ENCODE data around the gene MYOM1.

The MYOM1 gene

DNA sequence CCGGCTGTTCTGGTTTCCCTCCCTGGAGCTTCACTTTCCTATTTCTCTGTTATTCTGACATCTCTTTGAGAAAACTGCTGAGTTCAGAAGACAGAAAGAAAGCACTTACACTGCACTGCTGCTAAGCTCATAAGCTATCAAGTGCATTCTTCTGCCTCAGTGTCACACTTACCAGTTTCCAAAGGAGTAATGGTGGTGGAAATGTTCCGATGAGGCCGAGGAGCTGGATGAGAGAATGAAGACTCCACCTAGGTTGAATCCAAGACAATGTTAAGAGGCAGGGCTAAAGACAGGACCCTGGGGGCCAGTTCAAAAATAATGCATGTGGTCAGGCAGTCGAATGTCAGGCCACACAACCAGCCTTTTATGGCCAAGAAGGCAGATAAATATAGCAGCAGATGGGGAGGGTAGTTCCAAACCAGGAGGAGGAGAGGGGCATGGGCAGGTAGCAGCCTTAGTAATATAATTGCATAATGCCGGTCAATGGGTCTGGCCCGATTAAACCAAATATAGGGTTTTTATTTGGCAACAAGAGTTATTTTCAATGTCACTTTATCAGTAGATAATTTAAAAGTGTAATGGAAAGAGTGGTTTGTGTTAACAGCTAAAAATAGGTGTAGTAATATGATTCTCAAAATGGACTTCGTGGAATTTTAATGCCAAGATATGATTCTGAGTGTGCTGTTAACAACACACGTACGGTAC lies at the start of gene MYOM1:
TSS of gene MYOM1 (minus strand) at position 338 of the 705 bp plus-strand sequence. CDS start 4,745 bp downstream, outside the sequence.
- DNase-seq: no peak

DNA sequence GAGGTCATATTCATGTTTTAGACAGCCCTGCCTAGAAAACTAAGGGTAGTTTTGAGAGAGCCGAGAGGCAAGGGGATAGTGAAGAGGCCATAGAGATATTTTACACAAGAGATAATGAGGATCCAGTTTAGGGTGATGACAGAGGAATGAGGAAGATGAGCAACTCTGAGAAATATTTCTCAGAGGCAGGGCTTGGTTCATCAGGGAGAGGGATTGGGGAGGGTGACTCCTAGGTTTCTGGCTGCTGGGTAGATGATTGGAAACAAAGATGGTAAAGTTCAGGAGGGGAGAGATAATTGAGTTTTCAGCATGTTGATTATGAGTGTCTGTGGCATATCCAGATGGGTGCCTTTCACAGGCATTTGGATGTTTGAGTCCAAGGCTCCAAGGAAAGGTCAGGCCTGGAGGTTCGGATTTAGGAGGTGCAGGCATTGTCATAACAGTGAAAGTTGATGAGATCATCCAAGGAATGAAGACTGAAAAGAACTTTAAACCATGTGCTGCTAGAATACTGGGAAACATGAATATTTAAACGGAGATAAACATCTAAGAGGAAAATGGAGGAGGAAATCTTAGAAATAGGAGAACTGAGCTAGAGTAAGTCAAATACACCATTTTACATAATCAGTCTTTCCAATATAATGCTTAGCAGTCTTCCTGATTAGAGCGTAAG lies 49.6 kb upstream of the MYOM1 start:
- no peak for DNase-seq

DNA sequence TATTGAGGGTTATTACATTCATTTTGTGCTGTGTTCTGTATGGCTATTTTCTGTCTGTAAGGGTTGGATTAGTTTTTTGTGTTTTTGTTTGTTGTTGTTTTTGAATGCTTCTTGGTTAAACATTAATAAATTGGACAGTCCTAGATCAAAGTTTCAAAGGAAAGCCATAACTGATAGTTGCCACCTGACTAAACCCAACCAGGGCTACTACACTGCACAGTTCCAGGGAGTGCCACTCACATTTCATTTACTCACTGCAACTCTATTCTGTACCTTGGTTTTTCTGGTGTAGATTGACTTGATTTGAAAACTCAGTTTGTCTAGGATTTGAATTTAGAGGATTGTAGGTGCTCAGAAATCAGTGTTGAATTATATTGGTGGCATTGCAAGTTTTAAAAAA lies 48.5 kb upstream of the MYOM1 start:
- no peak for DNase-seq

DNA sequence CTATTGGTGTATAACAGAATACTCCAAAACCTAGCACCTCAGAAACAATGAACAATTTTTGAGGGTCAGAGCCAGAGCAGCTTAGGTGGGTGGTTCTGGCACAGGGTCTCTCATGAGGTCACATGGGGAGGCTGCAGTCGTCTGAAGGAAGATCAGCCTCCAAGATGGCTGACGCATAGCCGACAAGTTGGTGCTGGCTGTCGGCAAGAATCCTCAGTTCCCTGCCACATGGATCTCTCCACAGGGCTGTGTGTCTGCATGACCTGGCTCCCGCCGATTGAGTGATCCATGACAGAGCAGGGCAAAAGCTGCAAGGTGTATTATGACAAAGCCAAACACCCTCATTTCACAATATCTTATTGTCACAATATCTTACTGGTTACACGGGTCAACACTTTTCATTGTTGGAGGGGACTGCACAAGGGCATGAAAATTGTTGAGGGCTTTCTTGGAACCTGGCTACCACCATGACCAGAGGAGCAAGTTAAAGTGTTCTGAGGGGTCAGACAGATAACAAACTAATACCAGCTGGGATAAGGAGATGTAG lies 46.4 kb upstream of the MYOM1 start:
- DNase-seq: no peak

DNA sequence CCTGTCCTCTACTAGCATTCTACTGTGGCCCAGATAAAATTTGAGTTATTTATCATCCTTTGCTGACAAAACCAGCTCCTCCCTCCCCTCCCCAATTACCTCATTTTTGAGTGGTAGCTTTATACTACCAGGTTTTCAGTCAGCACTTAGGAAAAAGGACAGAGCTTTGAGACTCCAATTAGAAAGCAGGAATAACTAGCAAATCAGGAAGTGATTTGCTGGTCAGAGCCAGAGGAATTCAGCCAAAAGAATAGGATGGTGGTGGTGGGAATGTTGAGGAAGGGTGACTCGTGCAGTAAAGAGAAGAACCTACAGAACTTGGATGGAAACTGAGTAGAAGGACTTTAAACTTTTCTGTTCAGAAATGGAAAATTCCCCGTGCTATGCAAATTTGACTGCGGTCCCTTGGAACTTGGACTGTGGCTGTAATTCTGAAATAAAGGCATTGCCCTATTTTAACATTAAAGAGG lies 45.8 kb upstream of the MYOM1 start:
- no peak for DNase-seq

DNA sequence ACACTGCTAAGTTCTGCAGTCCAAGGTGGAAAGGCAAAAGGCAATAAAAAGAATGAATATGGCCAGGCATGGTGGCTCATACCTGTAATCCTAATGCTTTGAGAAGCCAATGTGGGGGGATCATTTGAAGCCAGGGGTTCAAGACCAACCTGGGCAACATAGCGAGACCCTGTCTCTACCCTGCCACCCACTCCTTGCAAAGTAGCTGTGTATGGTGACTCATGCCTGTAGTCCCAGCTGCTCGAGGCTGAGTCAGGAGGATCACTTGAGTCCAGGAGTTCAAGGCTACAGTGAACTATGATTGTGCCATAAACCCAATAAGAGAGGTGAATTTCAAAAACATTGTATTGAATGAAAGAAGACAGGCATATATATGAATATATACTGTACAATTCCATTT lies 44.6 kb upstream of the MYOM1 start:
- no peak for DNase-seq

DNA sequence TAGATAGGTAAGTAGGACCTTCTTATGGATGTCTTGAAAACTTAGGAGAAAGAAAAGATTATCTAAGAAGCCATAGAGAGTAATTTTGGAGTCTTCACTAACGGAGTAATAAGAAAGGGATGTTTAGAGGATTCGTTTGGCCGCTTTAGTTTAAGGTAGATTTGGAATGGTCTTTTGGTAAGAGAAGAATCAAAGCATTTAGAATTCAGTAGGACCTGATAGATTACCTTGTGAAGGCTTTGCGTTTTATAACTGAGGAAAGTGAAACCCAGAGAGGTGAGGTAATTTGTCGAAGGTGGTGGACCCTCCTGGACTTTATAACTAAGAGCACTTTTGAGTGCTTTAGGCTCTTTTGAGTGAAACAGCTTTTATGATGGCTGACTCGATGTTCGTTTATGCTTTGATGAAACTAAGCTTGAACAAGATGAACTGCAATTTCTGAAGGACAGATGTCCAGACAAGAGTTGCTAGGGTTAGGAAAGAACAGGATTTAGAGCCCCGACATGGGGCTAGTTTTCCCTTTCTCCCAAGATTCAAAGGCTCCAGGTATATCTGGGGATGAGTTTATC lies 43.4 kb upstream of the MYOM1 start:
- no peak for DNase-seq

DNA sequence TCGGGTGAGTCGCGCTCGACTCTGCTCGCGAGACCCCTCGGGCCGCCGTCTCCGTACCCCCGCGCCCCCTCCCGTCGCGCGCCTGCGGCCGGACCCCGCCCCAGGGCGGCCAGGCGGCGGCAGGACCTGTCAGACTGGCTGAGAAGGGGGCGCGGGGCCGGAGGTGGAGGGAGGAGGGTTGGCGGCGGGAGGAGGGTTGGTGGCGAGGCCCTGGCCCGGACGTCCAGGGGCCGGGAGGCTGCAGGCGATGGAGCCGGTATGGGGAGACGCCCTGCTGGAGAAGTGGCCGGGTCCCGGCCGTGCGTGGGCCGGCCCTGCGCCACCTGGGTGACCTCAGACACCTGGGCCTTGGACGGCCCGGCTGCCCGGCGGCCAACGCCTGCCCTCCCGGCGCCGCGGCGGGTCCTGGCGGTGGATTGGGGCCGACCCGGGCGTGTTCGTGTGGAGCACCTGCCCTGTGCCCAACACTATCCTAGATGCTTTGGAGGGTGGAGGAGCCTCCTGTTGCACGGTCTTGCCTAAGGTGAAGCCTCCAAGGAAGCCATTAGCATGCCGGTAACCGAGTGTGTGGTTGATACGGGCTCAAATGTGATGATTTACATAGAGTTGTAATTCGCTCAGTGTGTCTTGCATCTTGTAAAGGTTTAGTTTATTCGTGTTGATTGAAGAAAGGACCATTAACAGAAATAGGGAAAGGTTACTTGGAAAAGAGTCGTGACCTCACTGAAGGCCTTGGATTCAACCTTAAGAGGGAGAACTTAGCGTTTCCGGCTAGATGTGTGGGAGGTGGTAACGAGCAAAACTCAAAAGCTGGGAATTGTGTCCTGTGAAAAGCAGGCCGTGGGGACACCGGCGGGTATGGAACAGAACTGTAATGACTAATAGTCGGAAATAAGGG lies 42.7 kb upstream of the MYOM1 start:
- peak in 2 of 3 experiments; percentile 42 to 47 for DNase-seq

DNA sequence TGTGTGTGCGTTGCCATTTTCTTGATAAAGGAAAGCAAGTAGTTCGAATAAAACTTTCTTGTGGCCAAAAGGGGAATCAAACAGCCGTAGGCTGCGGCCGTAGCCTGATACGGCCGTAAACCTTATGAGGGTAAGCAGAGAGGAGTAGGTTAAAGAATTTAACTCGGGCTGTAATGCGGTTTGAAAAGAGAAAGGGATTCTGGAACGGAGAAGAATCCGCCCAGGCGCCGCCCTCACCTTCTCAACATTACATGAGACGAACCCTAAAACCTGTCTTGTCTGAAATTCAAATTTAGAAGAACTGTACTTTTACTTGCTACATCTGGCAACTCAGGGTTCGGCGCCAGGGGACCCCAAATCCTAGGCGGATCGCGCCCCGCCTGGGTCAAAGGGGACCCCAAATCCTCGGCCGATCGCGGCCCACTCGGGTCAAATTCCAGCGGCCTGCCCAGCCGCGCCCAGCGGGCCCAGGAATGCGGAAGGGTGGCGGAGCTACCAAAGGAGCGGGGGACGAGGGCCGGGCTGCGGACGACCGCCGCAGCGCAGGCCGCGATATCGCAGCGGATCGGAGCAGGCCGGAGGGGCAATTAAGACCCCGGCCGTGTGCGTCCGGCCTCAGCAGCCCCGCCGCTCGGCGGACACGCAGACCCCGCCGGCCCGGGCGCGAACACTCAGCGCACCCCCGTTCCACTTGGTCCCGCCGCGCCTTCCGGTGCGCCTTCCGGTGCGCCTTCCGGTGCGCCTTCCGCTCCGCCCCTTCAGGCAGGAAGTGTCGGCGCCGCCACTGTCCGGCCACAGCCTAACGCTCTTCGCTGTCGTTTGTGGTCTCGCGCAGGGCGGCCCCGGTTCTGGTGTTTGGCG lies 41.8 kb upstream of the MYOM1 start, which contains the start of gene MYL12B:
TSS of gene MYL12B (plus strand) at position 761 of the 861 bp plus-strand sequence. CDS start 10,766 bp downstream, outside the sequence.
- peak; percentile 75 to 93 (median 89) for DNase-seq

DNA sequence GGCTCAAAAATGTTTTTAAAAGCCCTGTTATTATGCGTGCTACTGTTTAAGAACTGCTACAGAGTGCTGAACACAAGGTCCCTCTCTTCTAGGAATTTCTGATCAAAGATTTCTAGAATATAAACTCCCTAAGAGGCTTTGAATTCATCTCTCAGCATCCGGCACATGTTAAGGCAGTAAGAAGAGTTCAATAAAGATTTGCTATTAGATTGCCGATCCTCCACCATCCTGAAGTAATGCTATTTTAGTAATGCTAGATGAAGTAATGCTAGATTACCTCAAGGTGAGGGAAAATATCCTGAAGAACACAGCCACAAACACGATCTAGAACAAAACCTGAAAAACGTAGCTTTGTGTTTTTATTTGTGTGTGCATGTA lies 41.2 kb upstream of the MYOM1 start:
- no peak for DNase-seq

DNA sequence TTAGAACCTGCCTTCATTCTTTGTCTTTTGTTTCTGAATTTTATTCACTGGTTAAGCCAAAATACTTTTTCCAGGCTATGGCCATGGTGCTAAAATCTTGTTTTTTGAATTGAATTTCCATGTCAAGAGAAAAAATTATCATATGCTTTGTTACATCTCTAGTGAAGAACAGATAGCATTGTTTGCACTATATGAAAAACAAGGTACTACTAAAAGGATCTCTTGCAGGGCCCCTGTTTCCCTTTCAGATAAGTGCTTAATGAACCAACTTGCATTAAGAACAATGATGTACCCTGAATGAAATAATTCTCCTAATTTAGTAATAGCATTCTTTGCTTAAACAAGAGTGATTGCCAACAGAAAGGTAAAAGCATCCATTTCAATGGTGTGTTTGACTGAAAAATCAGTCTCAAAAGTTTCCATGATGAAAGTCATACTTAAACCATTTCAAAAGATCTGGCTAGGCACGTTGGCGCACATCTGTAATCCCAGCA lies 37.9 kb upstream of the MYOM1 start:
- DNase-seq: no peak

DNA sequence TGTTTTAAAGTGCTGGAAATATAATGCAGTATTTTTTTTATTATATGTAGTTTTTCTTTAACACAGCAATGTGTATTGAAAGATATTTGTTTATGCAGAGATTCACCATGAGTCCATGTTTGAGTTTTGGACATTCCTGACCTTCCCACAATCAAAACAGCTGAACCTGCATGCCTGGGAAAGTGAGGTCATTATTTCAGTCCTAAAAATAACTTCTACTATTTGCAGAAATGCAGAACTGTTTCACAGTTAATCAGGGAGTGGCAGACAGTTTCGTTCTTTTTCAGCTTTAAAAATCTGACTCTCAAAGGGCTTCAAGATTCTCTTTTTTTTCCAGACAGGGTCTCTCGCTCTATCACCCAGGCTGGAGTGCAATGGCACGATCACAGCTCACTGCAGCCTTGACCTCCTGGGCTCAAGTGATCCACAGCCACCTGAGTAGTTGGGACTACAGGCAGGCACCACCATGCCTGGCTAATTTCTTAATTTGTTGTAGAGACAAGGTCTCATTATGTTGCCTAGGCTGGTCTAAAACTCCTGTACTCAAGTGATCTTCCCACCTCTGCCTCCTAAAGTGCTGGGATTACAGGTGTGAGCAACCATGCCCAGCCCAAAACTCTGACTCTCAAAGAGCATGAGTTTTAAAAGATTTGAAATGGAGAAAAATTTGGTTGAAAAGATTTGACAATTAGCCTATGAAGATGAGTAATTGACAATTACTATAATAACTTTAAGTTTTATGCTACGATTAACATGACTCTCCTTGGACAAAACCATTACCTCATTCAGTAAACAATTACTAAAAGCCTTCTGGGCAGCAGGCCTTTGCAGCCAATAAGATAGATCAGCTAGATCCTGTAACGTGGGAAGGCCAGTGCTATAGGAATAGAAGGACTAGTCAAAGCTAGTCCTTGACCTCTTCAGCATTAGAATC lies 37.2 kb upstream of the MYOM1 start:
- DNase-seq: no peak

DNA sequence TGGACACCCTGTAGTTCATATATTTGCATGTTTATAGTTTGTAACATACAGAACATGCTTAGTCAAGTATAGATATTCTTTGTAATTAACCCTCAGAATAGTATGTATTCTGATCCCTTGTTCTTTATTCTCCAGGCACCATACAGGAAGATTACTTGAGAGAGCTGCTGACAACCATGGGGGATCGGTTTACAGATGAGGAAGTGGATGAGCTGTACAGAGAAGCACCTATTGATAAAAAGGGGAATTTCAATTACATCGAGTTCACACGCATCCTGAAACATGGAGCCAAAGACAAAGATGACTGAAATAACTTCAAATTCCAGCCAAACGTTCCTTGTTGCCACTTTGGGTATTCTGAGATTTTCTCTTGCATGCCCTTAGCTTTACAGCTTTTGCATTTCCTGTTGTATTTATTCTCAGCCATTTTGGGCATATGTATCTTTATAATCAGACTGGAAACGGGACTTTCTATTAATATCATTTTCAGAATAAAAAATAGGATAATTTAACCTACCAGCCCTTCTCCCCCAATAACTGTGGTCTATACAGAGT lies 35.9 kb upstream of the MYOM1 start:
- DNase-seq: no peak

DNA sequence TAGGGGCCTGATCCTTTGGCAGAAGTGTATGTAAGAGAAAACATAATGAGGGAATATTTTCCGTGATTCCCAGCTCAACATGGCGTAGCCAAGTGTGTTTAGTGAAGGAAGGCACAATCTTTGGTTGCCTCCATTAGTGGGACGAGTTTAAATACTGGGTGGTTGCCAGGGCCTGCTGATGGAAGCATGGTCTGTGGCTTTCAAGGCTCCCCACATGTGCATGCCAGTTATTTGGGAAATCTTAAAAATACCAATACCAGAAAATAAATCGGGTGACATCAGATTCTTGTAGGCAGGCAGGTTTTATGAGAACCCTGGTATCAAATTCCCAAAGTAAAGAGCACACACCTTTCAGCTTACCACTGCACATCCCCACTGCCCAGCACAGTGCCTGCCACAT lies 35.0 kb upstream of the MYOM1 start:
- no peak for DNase-seq

DNA sequence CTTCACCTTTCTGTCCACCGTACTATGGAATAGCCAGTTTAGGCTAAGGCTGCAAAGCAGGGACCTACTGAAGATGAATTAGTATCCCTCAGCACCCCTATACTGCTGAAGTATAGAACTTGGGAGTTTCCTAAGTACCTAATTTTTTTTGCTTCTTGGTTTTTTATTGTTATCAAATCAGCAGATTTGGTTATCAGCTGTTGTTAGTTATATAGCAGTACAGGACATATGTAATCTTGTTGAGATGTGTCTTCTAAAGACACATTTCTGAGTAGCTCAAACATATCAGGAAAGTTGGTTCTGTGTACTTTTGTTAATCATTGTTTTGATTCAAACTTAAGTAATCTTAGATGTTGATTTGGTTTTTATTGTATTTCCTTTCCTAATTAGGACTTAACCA lies 33.1 kb upstream of the MYOM1 start:
- DNase-seq: no peak

DNA sequence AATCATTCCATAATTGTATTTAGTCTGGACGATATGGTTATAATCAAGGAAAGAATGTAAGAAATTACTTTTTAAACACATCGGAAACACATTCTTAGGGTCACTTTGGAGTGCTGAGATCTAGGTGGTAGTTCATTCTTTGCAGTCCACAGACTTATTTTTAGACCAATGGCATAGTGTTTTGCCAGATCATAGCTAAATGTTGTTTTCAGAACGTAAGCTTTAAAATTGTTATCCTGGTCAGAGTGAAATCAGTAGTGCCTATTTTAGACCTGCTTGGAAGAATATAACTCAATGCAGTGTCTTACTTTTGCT lies 32.2 kb upstream of the MYOM1 start:
- DNase-seq: no peak

DNA sequence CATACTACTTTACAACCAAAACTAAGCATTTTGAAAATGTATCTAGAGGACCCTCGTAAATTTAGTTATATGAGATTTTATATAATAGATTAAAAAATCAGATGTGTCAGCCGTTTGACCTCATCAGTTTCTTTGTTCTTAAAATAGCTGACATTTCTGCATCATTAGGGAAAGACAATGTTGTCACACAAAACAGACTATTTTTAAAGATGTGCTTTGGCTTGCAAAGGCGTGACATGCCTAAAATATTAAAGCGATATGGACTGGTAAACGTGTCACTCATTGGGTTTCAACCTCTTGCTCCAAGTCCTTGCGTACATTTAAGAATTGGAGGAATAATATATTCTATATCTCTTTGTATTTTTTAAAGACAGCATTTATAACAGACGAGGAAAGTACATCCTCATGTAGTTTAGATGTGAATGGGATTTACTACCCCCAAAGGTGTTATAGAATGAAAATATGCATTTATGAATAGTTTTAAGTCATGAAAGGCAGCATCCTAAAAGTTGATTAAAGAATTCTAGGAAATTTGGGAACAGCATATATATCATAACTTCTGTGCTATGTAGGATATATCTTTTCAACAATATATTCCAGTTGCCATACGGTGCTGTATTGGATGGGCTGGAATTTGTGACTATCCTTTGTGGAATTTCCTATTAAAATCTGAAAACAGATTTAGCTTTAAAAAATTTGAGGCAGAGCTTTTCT lies 31.6 kb upstream of the MYOM1 start:
- DNase-seq: no peak

DNA sequence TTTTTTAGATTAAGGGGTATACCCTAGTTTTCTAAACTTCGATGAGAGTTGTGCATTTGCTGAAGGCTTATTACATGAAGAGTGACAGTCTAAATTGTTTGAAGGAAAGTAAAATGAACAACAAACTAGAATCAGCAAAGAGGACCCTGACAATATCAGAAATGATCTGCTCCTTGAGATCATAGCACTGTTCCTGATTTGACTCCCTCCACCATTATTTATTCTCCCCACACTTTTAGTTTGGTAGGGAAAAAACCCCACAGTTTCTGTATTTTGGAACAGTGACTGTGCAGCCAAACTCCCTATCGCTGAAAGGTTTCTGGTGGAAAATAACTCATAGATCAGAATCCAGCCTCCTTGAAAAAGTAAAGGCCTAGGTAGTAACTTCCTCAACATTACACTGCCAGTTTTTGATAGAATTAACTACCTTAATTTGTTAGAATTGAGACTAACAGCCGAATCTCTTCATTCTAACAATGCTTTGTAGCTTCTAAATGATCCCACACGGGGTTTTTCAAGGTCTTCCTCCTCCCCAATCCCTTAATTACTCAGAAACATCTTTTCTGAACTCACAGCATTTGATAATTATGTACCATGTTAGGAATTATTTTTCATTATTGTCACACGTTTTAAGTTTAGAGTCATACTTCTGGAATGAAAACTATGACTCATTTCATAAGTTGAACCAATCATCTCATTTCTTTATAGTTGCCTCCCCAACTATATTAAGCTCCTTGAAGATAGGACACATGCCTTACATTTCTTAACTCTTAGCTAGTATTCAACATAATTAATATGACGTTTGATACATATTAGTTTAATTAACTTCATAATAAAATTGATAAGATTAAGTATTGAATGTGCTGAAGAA lies 30.7 kb upstream of the MYOM1 start:
- no peak for DNase-seq
